CD14-positive monocyte (primary cell): ENCODE measurements around the gene RHBG. TPM values are rescaled to one million over a fixed set of nuclear protein-coding genes. Genes with fewer than 3 reads are reported as not detected.
"Not testable (repeated sequence)": the region's sequence is repeated elsewhere in the genome, so short reads cannot be mapped to it uniquely, and the experiment has no call there.

Experiments
- DNase-seq, 3 donors: peaks; one replicate each; pipeline ENCODE4 v3.0.0-alpha.2; 2011 to 2022
- H2AFZ ChIP-seq: 2 replicates; pipeline ENCODE4 v1.6.0; 2012; ENCODE audit warnings: mild to moderate bottlenecking, low read depth, low read length, inconsistent platforms; ENCODE audit not compliant: insufficient read depth, poor library complexity, severe bottlenecking
- H3K27ac ChIP-seq, 2 donors: 1 replicate in 1 of 2; 2 replicates in 1 of 2; pipeline ENCODE4 v1.5.1; 2012 to 2013; ENCODE audit warnings: low read length in 2 of 2, control low read depth in 1 of 2, inconsistent platforms in 1 of 2, low read depth in 1 of 2, mild to moderate bottlenecking in 1 of 2
- H3K27me3 ChIP-seq, 2 donors: one replicate each; pipeline versions ENCODE4 v1.6.0 to v1.6.1; 2011 to 2013; ENCODE audit warnings: low read length in 2 of 2; ENCODE audit not compliant: control insufficient read depth in 2 of 2, insufficient read depth in 2 of 2
- H3K36me3 ChIP-seq, 2 donors: replicated peaks in 1 of 2; 1 replicate in 1 of 2; 2 replicates in 1 of 2; pipeline versions ENCODE4 v1.5.1 to v1.6.1; 2012 to 2013; ENCODE audit warnings: low read length in 2 of 2, control low read depth in 1 of 2, inconsistent platforms in 1 of 2, mild to moderate bottlenecking in 1 of 2; ENCODE audit not compliant: insufficient read depth in 2 of 2, control insufficient read depth in 1 of 2
- H3K4me1 ChIP-seq, 2 donors: 1 replicate in 1 of 2; 2 replicates in 1 of 2; pipeline versions ENCODE4 v1.5.1 to v1.6.1; 2012 to 2013; ENCODE audit warnings: low read length in 2 of 2, control low read depth in 1 of 2, inconsistent platforms in 1 of 2, mild to moderate bottlenecking in 1 of 2, moderate library complexity in 1 of 2; ENCODE audit not compliant: insufficient read depth in 2 of 2, control insufficient read depth in 1 of 2
- H3K4me2 ChIP-seq: replicated peaks from 2 replicates; pipeline ENCODE3; 2012; ENCODE audit warnings: low read length, moderate library complexity, mild to moderate bottlenecking; ENCODE audit not compliant: poor library complexity, severe bottlenecking; ENCODE audit errors: extremely low read depth
- H3K4me3 ChIP-seq, 3 experiments: fragments of 200-600 bp in 1 of 3; sonication (generic) in 1 of 3; replicated peaks in 1 of 3; 1 replicate in 2 of 3; 2 replicates in 1 of 3; pipeline ENCODE4 v1.5.1; 2011 to 2013; ENCODE audit warnings: low read length in 3 of 3, mild to moderate bottlenecking in 3 of 3, control low read depth in 2 of 3, low read depth in 2 of 3, inconsistent platforms in 1 of 3, moderate library complexity in 1 of 3
- H3K79me2 ChIP-seq: 2 replicates; pipeline ENCODE4 v1.6.0; 2012; ENCODE audit warnings: mild to moderate bottlenecking, control low read depth, inconsistent platforms, low read length, moderate library complexity; ENCODE audit not compliant: insufficient read depth
- H3K9ac ChIP-seq: 2 replicates; pipeline ENCODE4 v1.6.0; 2017; ENCODE audit warnings: low read length, mild to moderate bottlenecking; ENCODE audit not compliant: insufficient read depth, poor library complexity, severe bottlenecking
- H3K9me3 ChIP-seq, 2 donors: replicated peaks in 1 of 2; 1 replicate in 1 of 2; 2 replicates in 1 of 2; pipeline versions ENCODE4 v1.5.1 to v1.6.1; 2012 to 2013; ENCODE audit warnings: low read length in 2 of 2, control low read depth in 1 of 2; ENCODE audit not compliant: control insufficient read depth in 1 of 2, insufficient read depth in 1 of 2
- H4K20me1 ChIP-seq: 2 replicates; pipeline ENCODE4 v1.6.0; 2012; ENCODE audit warnings: mild to moderate bottlenecking, low read length, control low read depth, moderate library complexity; ENCODE audit not compliant: insufficient read depth
- H3K27ac Mint-ChIP-seq, 7 donors: one replicate each; pipeline ENCODE4 v1.8.0; 2020; ENCODE audit warnings: mild to moderate bottlenecking in 7 of 7, mixed read lengths in 7 of 7, moderate library complexity in 6 of 7, inconsistent platforms in 2 of 7
- H3K27me3 Mint-ChIP-seq, 3 donors: one replicate each; pipeline ENCODE4 v1.8.0; 2021 to 2022; ENCODE audit warnings: low read depth in 3 of 3, mild to moderate bottlenecking in 3 of 3, mixed read lengths in 3 of 3, moderate library complexity in 3 of 3, inconsistent platforms in 1 of 3
- H3K36me3 Mint-ChIP-seq, 2 donors: one replicate each; pipeline ENCODE4 v1.8.0; 2020; ENCODE audit warnings: mixed read lengths in 2 of 2, inconsistent platforms in 1 of 2, mild to moderate bottlenecking in 1 of 2
- H3K4me1 Mint-ChIP-seq: one replicate; pipeline ENCODE4 v1.8.0; 2020; ENCODE audit warnings: mild to moderate bottlenecking, mixed read lengths
- H3K4me3 Mint-ChIP-seq, 2 donors: one replicate each; pipeline ENCODE4 v1.8.0; 2020; ENCODE audit warnings: mild to moderate bottlenecking in 2 of 2, mixed read lengths in 2 of 2, moderate library complexity in 1 of 2
- H3K9me3 Mint-ChIP-seq, 7 donors: one replicate each; pipeline ENCODE4 v1.8.0; 2020 to 2022; ENCODE audit warnings: mixed read lengths in 7 of 7, mild to moderate bottlenecking in 6 of 7, moderate library complexity in 6 of 7, inconsistent platforms in 2 of 7
- CTCF ChIP-seq: fragments of 200-600 bp; IDR thresholded peaks from one replicate; pipeline ENCODE4 v1.8.0; 2022; ENCODE audit warnings: antibody characterized with exemption, mild to moderate bottlenecking
- WGBS: methylation state at CpG from one replicate; pipeline ENCODE4 v1.1.5; 2013; ENCODE audit warnings: missing lambda C conversion rate; ENCODE audit not compliant: insufficient coverage; 5-methylcytosine and 5-hydroxymethylcytosine counted together
- intact Hi-C, 2 donors: fragments of 100-400 bp; cut with micrococcal nuclease; formaldehyde crosslinking; loops; one replicate each; pipeline versions ENCODE4 v1.15.0 to v1.15.1; 2023
- polyA plus RNA-seq, 3 donors: library from polyadenylated mRNA; depleted of rRNA in 1 of 3; unstranded in 2 of 3; stranded (reverse) in 1 of 3; fragments of 300-500 nt in 2 of 3; fragments of >200 nt in 1 of 3; fragmentation: Illumina TruSeq in 2 of 3; gene quantifications; 1 replicate in 2 of 3; 2 replicates in 1 of 3; pipeline ENCODE4 v1.2.3, GENCODE V29; 2012 to 2021

RHBG gene
- polyA plus RNA-seq, 3 donors: 0.08 TPM; not detected in 2

- no peak overlapping the region for H2AFZ ChIP-seq
- Mint-ChIP-seq H3K4me3 (peak overlapping the region; percentile 37 to 91), H3K36me3 (peaks cover 0 to 3% of the 10 kb centered on the region in 2 donors), H3K27ac (no peak overlapping the region), H3K27me3 (peaks cover 26 to 56% (median 43%) of the 10 kb centered on the region in 3 donors), H3K9me3 (peaks cover 0 to 3% (median 0%) of the 10 kb centered on the region in 7 donors), H3K4me1 (peaks cover 31% of the 10 kb centered on the region)
- peaks cover 32 to 40% of the 10 kb centered on the region in 2 donors for H3K4me1 ChIP-seq
- no peaks in the 10 kb centered on the region for H4K20me1 ChIP-seq
- no CpG with 5 or more reads among the region's 7 CpGs for WGBS
- no peaks in the 10 kb centered on the region for H3K9me3 ChIP-seq
- H3K27ac ChIP-seq: no peak overlapping the region
- H3K9ac ChIP-seq: no peak overlapping the region
- no peak for TF ChIP-seq CTCF
- no peaks in the 10 kb centered on the region for H3K36me3 ChIP-seq
- no peak overlapping the region for H3K4me2 ChIP-seq
- H3K27me3 ChIP-seq: peaks cover 0 to 45% of the 10 kb centered on the region in 2 donors
- H3K79me2 ChIP-seq: no peaks in the 10 kb centered on the region
- no peak overlapping the region for H3K4me3 ChIP-seq
- DNase-seq: no peak
- intact Hi-C loops: no loop called here
These were observed 803 bp upstream of the RHBG start for GRCh38 chr1:156368157-156368658.

DNA sequence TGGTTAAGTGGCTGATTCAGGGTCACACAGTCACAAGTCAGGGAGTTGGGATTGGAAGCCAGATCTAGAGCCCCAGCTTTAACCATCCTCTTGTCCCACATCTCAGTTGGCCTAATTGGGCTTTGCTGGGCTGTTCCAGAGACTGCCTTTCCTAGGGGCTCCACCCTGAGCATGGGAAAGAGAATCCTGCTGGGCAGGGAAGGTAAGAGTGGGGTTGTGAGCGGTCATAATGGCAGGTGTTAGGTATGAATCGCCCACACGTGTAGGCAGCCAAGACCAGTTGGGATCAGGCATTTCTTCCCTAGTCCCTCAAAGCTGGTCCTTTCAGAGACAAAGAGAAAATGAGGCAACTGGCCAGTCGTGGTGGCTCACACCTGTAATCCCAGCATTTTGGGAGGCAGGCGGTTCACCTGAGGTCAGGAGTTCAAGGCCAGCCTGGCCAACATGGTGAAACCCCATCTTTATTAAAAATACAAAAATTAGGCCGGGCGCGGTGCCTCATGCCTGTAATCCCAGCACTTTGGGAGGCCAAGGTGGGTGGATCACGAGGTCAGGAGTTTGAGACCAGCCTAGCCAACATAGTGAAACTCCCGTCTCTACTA is 775 bp downstream of the RHBG start:
- Mint-ChIP-seq H3K4me3 (peak overlapping the region; percentile 79 to 91), H3K27me3 (peaks cover 26 to 45% (median 29%) of the 10 kb centered on the region in 3 donors), H3K27ac (peak overlapping the region in 1 of 7 donors; percentile 62), H3K4me1 (peaks cover 31% of the 10 kb centered on the region)
- H3K36me3 ChIP-seq, H3K79me2 ChIP-seq, H3K27ac ChIP-seq, H3K9me3 Mint-ChIP-seq, H4K20me1 ChIP-seq, intact Hi-C loops, H3K36me3 Mint-ChIP-seq, H3K9me3 ChIP-seq, DNase-seq: not testable (repeated sequence)
- Histone ChIP-seq H3K9ac (peak overlapping the region; percentile 39), H2AFZ (peak overlapping the region; percentile 80), H3K4me1 (peaks cover 32 to 40% of the 10 kb centered on the region in 2 donors), H3K4me3 (peak overlapping the region in 2 of 3 experiments; percentile 39 to 74), H3K4me2 (peak overlapping the region; percentile 81), H3K27me3 (peaks cover 0 to 36% of the 10 kb centered on the region in 2 donors)
- WGBS: 94% methylated on average over 3 of the region's 10 CpGs
